GM18868 (cell line): ENCODE measurements around the gene EVA1C.
"Not testable (repeated sequence)": the region's sequence is repeated elsewhere in the genome, so short reads cannot be mapped to it uniquely, and the experiment has no call there.

Source experiments
- ATAC-seq: cut with Tn5 transposase; IDR thresholded peaks from one replicate; pipeline ENCODE4 v1.9.1; 2021; ENCODE audit warnings: mild to moderate bottlenecking, moderate library complexity; ENCODE audit not compliant: unreplicated experiment

The EVA1C gene

DNA sequence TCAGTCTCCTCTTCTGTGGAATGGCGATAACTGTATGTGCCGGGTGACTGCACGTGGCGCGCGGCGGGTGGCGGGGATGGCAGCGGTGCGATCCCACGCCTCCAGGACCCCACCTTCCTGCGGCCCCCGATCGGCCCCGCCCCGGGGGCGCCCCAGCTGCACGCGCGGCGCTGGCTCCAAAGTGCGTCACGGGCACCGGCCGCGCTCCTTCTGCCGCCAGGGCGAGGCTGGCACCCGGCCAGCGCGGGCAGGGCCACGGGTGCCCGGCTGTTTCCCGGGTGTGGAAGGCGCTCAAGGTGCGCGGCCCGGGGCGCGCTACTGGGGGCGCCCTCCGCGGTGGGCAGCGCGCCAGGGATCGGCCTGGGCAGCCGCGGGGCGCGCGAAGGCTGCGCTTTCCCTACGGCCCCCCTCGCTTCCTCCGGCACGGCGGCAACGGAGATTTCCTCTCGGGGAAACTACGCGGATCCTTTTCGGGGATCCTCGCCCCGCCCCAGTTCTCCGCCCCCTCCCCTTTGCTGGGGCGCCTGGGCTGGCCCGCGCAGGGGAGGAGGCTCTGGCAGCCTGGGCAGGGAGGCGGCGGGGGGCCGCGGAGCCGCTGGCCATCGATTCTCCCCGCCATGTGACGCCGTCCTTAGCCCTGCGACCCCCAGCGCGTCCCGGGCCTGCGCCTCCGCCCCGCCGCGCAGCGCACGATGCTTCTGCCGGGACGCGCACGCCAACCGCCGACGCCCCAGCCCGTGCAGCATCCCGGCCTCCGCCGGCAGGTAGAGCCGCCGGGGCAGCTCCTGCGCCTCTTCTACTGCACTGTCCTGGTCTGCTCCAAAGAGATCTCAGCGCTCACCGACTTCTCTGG is at the start of gene EVA1C:
EVA1C (plus strand) TSS at position 545 of the 853 bp plus-strand sequence; CDS start at position 693, 148 bp downstream.
- no peak for ATAC-seq

GRCh38 chr21:32364387-32364786 is 48.1 kb upstream of the EVA1C start:
- no peak for ATAC-seq

- ATAC-seq, result no peak
These were observed 47.7 kb upstream of the EVA1C start for GRCh38 chr21:32364796-32365195.

GRCh38 chr21:32366191-32366590 is 46.3 kb upstream of the EVA1C start:
- ATAC-seq, result no peak

- no peak for ATAC-seq
These were observed 45.3 kb upstream of the EVA1C start for GRCh38 chr21:32367158-32367557.

DNA sequence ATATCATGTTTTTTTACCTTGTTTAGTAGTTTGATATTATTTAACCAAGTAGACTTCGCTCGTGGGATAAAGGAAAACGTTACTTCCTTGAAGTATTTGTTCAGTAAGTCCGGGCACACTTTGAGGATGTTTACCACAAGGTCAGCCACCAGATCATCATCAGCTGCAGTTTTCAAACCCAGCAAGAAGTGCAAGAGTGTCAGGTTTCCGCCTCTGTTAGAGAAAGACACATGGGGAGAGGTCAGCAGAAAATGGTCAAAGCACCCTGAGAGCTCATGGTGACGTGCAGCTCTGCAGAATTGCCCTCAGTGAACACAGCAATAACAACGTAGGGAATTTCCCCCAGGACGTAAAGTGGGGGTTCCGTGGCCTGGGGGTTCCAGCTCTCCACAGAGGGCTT is 44.1 kb upstream of the EVA1C start:
- no peak for ATAC-seq

DNA sequence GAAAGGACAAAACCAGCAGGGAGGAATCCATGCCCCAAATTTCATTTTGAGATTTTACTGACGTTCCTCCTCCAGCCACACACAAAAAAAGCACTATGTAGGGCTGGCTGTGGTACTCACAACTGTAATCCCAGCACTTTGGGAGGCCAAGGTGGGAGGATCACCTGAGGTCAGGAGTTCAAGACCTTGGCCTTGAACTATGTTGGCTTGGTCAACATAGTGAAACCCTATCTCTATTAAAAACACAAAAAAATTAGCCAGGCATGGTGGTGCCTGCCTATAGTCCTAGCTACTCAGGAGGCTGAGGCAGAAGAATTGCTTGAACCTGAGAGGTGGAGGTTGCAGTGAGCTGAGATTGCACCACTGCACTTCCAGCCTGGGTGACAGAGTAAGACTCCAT is 43.5 kb upstream of the EVA1C start:
- not testable (repeated sequence) for ATAC-seq

- ATAC-seq, result no peak
These were observed 41.3 kb upstream of the EVA1C start for GRCh38 chr21:32370998-32371766.

DNA sequence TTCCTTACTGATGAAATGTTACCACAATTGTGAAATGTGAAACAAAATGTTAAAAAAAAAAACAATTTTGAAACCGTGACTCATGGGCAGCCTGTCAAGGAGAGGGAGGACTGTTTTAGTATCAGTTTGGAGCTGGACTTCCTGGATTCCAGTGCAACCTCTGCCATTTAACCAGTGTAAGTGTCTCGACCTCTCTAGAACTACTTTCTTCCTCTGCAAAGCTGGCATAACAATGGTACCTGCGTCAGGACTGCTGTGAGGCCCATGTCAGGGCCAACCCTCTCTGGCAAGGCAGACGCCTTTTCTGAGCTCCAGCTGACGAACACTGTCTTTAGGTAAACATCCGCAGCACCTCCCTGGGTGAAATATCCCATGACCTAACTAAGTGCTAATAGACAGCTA is 40.6 kb upstream of the EVA1C start:
- ATAC-seq, result no peak

DNA sequence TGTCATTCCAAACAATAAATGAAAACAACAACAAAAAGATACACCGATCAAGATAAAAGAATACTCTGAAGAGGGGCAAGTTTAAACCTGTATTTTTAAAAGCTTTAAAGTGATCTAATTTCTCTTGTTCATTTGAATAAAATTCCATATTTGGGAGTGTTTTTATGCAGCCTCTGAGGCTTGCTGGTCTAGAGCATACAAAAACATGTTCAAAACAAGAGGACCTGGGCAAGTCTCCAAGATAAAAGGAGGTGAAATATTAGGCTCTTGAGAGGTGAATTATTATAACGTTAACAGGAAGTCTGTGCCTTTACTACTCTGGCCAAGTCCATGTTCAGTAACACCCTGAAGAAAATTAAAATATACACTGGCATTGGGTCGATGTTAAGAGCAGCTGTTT is 39.8 kb upstream of the EVA1C start:
- no peak for ATAC-seq

- ATAC-seq, result no peak
These were observed 35.0 kb upstream of the EVA1C start for GRCh38 chr21:32377506-32377905.

DNA sequence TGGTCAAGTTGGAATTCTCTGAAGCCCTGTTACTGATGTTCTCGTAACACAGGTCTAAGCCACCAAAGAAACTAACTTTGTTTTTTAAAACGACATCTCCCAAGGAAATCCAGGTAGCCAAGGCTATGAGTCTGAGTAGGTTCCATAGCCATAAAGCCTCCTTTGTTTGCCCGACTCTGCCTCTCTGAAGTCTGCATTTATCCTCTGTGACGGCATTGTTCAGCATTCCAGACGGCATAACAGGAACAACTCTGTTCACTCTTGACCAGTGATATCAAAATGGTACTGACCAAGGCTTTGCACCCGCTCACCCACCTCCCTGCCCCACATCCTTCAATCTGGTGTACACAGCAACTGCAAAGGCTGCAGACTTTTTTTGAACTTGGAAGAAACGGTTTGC is 34.5 kb upstream of the EVA1C start:
- no peak for ATAC-seq

DNA sequence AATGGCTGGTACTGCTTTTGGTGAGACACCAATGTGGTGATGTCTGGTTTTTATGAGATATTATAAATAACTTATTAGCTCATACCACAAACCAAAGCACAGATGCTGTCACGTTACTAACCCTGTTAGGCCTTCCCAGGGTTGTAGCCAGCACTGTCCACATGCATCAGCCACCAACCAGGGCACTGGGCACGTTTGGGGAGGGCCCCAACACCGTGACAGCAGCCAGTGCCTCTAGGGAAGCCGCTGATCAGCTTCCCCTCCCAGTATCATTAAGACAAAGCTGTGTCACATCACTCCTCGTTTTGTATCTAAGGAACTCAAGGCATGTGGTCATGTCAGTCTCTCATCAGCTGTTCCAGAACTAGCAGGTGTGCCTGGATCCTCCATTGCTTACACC is 33.5 kb upstream of the EVA1C start:
- ATAC-seq, result no peak

GRCh38 chr21:32380940-32381339 is 31.6 kb upstream of the EVA1C start:
- ATAC-seq, result no peak

DNA sequence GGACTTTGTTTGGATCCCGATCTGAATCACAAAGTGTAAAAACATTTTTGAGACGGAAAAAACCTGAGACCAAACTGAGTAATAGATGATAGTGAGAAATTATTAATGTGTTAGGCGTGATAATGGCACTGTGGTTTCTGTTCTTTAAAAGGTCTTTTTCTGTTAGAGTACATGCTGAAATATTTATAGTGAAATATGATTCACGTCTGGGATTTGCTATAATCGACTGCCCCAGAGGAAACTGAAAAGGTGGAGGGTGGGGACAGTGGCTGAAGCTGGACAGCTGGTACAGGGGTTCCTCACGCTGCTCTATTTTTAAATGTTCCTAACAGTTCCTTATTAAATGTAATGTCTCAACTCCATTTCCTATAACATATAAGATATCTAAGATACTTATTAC is 30.9 kb upstream of the EVA1C start:
- ATAC-seq, result no peak

- no peak for ATAC-seq
These were observed 30.3 kb upstream of the EVA1C start for GRCh38 chr21:32382108-32382644.

GRCh38 chr21:32383812-32384211 is 28.7 kb upstream of the EVA1C start:
- ATAC-seq, result no peak

DNA sequence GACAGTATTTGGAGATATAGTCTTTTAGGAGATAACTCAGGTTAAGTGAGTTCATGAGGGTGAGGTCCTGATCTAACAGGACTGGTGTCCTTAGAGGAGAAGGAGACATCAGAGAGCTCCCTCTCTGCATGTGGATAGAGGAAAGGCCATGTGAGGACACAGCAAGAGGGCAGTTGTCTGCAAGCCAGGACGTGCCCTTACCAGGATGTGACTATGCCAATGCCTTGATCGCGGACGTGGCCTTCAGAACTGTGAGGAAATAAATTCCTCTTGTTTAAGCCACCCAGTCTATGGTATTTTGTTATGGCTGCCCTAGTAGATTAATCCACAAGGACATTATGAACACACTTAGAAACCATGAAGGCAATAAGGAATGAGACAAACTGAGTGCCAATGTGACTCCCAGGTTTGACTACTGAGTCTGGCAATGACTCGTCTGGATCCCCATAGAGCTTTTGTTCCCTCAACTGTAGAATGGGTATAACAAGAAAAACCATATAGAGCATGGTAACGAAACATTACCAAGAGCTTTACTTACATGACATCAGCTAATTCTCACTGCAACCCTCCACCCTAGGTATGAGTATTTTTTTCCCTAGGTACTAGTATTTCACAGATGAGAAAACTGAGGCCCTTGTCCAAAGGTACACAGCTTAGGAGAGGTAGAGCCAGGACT is 26.2 kb upstream of the EVA1C start:
- ATAC-seq, result no peak

- ATAC-seq, result no peak
These were observed 25.4 kb upstream of the EVA1C start for GRCh38 chr21:32387151-32387550.

GRCh38 chr21:32388306-32388705 is 24.2 kb upstream of the EVA1C start:
- no peak for ATAC-seq

GRCh38 chr21:32389337-32390015 is 23.0 kb upstream of the EVA1C start:
- no peak for ATAC-seq
